Osteocyte (in vitro differentiated cells): ENCODE measurements around the gene PRRT1B. TPM values are rescaled to one million over a fixed set of nuclear protein-coding genes. Genes with fewer than 3 reads are reported as not detected.

Source experiments
- DNase-seq: peaks from one replicate; pipeline ENCODE4 v3.0.0; 2021; ENCODE audit warnings: mixed read lengths; ENCODE audit not compliant: unreplicated experiment; ENCODE audit errors: extremely low spot score
- H3K27ac Mint-ChIP-seq: one replicate; pipeline ENCODE4 v1.8.0; 2021; ENCODE audit warnings: mild to moderate bottlenecking, mixed read lengths; ENCODE audit not compliant: unreplicated experiment
- H3K27me3 Mint-ChIP-seq: one replicate; pipeline ENCODE4 v1.8.0; 2021; ENCODE audit warnings: mixed read lengths; ENCODE audit not compliant: unreplicated experiment
- H3K36me3 Mint-ChIP-seq: one replicate; pipeline ENCODE4 v1.8.0; 2021; ENCODE audit warnings: mixed read lengths; ENCODE audit not compliant: unreplicated experiment
- H3K4me1 Mint-ChIP-seq: one replicate; pipeline ENCODE4 v1.8.0; 2021; ENCODE audit warnings: mixed read lengths; ENCODE audit not compliant: unreplicated experiment
- H3K4me3 Mint-ChIP-seq: one replicate; pipeline ENCODE4 v1.8.0; 2021; ENCODE audit warnings: mild to moderate bottlenecking, moderate library complexity, mixed read lengths; ENCODE audit not compliant: unreplicated experiment
- H3K9me3 Mint-ChIP-seq: one replicate; pipeline ENCODE4 v1.8.0; 2021; ENCODE audit warnings: mixed read lengths; ENCODE audit not compliant: unreplicated experiment
- CTCF ChIP-seq: fragments of 200-600 bp; sonication (generic); IDR thresholded peaks from 2 replicates; pipeline ENCODE4 v1.5.0; 2021; ENCODE audit warnings: antibody characterized with exemption, mild to moderate bottlenecking, moderate library complexity
- total RNA-seq: library from RNA; stranded (reverse); gene quantifications from 2 replicates; pipeline ENCODE4 v1.2.1, GENCODE V29; 2021

PRRT1B gene
- total RNA-seq, 1 donor from 2014 or later = not detected

- H3K27ac Mint-ChIP-seq = peak overlapping the region; percentile 90
- no peaks in the 10 kb centered on the region for H3K9me3 Mint-ChIP-seq
- peaks cover 20% of the 10 kb centered on the region for H3K36me3 Mint-ChIP-seq
- peaks cover 35% of the 10 kb centered on the region for H3K4me1 Mint-ChIP-seq
- no peak overlapping the region for H3K4me3 Mint-ChIP-seq
- no peak for TF ChIP-seq CTCF
- no peaks in the 10 kb centered on the region for H3K27me3 Mint-ChIP-seq
- DNase-seq = no peak
Observed at GRCh38 chr9:131606896-131607567, 61.7 kb downstream of the PRRT1B start.

GRCh38 chr9:131607591-131607990 is 62.3 kb downstream of the PRRT1B start:
- no peak for TF ChIP-seq CTCF
- H3K27me3 Mint-ChIP-seq = no peaks in the 10 kb centered on the region
- H3K36me3 Mint-ChIP-seq = peaks cover 19% of the 10 kb centered on the region
- H3K4me1 Mint-ChIP-seq = peaks cover 35% of the 10 kb centered on the region
- no peaks in the 10 kb centered on the region for H3K9me3 Mint-ChIP-seq
- H3K4me3 Mint-ChIP-seq = no peak overlapping the region
- H3K27ac Mint-ChIP-seq = peak overlapping the region; percentile 90
- DNase-seq = no peak

DNA sequence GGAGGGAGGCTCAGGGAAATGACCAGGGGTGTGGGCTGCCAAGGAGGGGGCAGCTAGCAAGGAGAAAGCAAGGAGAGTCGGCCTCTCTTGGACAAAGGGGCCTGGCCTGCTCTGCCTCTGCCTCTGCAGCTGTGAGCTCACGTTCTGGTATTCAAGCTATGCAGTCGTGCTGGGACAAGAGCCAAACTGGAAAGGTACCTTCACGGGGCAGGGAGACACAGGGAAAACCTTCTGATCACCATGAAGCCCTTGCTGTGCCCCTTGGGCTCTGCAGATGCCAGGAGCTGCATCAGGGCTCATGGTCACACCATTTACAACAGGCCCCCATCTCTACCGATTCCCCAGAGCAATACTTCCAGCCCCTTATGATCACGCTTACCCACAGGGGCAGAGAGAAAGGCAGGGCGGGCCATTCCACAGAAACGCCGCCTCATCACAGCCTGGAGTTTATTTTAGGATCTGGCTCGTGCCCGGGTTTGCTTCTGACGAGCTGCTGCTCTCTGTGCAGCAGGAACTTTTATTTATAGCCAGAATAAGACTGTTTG is 63.2 kb downstream of the PRRT1B start:
- Mint-ChIP-seq H3K27me3 (no peaks in the 10 kb centered on the region), H3K4me3 (peak overlapping the region; percentile 54), H3K9me3 (no peaks in the 10 kb centered on the region), H3K4me1 (peaks cover 35% of the 10 kb centered on the region), H3K36me3 (peaks cover 19% of the 10 kb centered on the region), H3K27ac (peak overlapping the region; percentile 90)
- TF ChIP-seq CTCF = no peak
- peak; percentile 89 for DNase-seq

Other genes with a start within 250 kb of the PRRT1B start
- 285 and 290 TPM in 2 replicates for gene PRRC2B, start 151.4 kb upstream of the PRRT1B start, total RNA-seq
- 53.3 and 54.8 TPM in 2 replicates for gene POMT1, start 42.6 kb upstream of the PRRT1B start, total RNA-seq
- gene UCK1, start 14.3 kb upstream of the PRRT1B start, total RNA-seq = 30.7 and 32.2 TPM in 2 replicates
- 94.3 TPM in 2 replicates for gene RAPGEF1, start 194.6 kb downstream of the PRRT1B start, total RNA-seq